HG03575 (cell line): ENCODE results near the gene NRARP.

Source experiments
- ATAC-seq: cut with Tn5 transposase; IDR thresholded peaks from one replicate; pipeline ENCODE4 v1.9.1; 2021; ENCODE audit not compliant: unreplicated experiment, insufficient number of reproducible peaks, low FRiP score; ENCODE audit errors: extremely low read depth

The NRARP gene

DNA sequence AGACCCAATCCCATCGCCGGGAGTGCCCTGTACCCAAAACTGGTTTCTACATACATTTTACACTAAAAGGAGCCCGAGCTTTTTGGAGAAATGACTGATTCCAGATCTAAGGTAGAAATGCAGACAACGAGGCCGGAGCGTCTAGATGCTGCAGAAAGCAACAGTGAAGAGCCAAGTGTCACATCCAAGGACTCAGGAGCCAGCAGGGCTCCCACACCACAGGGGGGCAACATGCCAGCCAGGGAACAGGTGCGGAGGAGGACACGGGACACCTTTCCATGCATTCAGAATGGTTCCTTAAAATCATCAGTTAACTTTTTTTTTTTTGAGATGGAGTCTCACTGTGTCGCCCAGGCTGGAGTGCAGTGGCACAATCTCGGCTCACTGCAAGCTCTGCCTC lies 23.1 kb upstream of the NRARP start:
- no peak for ATAC-seq

DNA sequence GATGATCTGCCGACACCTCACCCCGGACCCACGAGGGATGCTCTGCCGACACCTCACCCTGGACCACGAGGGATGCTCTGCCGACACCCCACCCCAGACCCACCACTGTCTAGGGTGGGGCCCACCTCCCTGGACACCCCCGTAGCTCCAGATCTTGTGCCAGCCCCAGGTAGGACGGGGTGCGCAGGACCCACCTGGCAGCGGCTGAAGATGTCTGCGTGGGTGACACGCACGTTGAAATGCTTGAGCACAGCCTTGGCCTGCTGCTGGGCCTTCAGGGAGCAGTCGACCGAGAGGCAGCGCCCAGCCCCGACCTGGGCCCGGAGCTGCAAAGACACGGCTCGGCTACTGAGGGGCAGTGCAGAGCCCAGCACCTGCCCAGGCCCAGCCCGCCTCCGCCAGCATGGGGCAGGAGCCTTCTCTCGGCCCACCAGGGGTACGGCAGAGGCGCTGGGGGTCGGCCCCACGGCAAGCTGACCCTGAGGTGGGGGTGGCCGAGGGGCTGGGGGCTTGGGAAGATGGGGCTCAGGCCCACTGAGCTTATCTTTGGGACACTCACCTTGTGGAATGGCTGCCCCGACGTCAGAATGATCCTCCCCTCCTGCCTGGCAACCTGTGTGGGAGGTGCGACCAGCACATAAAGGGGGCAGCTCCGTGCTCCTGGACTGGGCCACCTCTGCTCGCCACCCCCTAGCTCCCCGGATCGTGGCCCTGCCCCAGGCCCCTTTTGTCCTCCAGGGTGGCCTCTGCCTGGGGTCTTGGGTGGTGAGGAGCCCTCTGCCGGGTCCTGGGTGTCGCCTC lies 21.7 kb upstream of the NRARP start:
- no peak for ATAC-seq

DNA sequence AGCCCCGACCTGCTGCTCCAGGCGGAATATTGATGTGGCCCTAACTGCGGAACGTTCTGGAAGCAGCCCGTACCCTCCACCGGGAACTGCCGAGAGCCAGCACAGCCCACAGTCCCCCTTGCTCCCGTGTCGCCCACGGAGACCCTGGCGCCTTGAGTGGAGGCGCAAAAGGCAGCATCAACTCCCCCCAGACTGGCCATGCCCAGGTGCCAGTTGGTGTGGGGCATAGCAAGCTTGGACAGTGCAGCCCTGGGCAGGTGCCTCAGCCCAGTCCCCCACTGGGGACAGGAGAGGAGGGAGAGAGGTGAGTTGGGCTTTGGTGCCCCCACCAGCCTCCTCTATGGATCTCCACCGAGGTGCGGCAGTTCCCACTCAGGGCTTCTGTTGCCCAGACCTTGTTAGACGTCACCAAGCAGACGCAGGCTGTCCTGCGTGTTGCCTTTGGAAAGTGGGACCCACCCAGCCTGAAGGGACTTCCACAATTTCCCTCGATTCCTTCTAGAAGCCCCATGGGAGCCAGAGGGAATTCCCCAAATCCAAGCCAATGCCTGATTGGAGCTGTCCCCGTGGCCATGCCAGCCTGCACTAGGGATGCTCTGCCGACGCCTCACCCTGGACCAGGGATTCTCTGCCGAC lies 19.8 kb upstream of the NRARP start:
- no peak for ATAC-seq

DNA sequence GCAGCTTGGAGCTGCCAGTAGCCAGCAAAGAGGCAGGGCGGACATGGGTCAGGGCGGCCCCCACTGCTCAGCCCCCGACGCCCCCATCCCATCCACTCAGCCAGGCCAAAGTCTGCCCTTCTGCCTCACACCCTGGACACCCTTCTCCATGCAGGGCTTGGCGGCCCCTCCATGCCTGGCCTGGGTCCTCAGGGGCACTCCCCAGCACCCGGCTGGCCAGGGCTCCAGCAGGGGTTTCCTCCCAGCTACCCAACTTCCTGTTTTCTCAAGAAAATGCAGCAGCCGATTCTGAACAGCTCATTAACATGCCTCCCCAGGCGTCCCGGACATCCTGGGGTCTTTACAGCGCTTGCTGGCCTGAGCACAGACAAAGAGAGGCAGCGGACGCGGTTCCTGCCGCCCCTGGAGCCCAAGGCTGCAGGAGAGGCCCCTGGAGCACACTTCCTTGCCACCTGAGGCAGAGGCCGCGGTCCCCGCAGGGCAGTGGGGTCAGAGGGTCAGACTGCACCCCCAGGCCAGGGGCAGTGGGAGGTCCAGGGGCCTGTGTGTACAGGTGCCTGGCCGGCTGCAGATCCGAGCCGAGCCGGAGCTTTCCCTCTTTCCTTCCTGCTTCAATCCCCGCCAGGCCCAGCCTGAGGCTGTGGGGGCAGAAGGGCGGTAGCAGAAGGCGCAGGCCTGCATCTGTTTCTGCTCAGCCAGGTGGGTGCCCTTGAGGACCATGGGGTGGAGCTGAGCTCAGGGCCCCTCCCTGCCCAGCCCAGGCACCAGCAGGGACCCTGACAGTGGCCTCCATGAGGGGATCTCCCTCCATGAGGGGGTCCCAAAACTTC lies 18.7 kb upstream of the NRARP start:
- ATAC-seq = no peak

DNA sequence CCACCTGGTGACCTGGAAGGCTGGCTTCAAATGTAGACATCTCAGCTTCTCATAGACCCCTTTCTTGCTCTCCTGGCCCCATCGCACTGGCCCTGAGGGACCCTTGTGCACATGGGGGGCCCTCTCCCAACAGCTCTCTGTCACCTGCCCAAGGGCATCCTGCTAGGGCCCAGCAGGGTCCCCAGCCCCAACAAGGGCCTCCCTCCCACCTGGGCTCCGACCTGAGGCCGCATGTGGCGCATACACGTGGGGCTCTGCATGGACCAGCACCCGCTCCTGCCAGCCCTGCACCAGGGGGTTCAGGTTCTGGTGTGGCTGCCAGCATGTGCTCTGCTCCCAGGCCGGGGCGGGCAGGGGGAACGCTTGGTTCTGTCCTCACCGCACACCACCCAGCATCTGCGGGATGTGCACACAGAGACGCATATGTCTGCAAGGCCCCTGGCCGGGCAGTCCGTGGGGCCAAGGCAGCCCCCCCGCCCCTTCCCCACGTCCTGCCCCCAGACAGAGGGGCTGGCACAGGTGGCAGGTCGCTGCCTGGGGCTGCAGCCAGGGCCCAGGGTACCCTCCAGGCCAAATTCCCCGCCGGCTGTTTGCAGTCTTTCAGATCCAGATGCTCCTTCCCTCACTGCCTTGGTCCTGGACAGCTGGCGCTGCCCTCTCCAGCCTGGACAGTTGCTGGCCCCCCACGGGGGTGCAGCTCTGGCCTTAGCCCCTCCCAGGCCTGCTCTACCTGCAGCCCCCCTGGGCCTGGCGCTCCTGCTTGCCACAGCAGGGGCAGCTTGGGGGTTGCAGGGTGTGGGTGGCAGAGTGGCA lies 17.9 kb upstream of the NRARP start:
- no peak for ATAC-seq

DNA sequence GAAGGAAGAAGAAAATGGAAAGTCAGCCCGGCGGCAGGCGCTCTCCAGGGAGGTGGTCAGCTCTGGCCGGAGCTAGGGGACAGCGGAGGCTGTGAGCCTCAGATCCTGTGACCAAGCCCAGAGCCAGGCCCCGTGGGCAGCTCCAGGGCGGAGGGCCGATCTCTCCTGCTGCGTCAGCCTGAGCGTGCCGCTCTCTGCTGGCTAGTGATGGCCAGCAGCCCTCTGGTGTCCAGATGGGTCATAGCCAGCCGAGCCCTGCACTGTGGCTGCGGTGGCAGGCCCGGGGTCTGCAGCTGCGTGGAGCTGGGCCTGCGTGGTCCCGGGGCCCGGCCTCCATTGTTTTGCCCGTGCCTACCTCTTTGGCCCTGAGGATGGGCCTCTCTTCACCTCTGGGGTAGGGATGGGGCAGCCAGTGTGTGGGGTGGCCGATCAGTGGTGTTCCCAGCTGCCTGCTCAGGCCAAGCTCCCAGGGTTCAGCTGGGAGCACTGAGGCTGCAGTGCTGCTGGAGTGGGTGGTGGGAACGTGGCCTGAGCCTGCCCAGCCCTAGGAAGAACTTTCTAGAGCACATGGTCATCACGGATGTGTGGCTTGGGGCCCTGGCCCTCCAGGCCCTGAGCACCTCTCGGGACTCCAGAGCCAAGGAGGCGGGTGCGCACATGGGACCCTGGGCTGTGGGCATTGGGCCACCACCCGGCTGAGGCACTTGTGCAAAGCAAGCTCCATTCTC lies 17.1 kb upstream of the NRARP start:
- no peak for ATAC-seq

DNA sequence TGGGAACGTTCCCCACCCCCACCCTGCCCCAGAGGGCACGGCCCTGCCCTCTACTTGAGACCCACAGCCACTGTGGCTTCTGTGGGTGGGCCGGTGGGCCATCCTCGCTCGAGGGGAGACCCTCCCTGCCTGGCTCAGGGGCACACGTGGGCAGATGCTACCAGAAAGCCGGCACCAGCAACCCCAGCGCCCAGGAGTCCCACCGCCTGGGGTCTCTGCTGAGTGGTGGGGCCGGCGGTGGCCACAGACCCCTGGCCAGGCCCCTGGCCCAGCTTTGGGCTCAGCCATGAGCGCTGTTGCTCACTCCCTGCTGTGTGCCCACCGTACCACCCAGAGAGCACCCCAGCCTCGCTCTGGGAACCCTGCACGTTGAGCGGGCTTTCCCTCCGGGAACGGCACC lies 16.5 kb upstream of the NRARP start:
- no peak for ATAC-seq

DNA sequence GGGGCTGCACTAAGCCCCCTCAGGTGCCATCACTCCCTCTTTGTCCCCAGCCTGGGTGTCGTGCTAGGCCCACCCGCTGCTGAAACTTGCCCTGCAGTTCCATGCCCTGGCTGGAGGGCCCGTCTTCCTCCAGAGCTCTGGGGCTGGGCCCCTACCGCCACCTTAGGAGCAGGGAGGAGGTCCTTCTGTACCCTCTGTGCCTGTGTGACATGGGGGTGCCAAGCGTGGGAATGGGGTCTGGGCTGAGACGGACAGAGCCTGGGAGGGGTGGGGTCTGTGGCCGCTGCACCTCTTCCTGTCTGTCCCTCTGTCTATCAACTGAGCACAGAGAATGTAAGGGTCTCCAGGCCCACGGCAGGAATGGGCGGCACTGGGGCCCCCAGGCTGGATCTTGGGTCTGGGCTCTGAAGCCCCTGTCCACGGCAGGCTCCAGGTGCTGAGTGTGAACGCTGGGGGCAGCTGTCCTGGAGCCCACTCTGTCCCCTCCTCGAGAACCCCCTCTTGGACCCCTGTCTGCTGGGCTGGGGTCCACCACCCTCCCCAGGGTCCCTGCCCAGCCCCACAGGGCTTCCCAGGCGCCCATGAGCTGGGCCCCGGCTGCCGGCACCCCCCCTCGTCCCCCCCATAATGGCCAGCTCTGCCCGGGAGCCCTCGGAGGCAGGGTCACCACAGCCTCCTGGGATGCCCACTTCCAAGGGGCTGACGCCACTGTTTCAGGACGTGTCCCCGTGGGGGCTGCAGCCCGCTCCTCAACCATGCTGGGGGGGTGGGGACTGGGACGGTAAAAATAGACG lies 15.8 kb upstream of the NRARP start:
- ATAC-seq = no peak

DNA sequence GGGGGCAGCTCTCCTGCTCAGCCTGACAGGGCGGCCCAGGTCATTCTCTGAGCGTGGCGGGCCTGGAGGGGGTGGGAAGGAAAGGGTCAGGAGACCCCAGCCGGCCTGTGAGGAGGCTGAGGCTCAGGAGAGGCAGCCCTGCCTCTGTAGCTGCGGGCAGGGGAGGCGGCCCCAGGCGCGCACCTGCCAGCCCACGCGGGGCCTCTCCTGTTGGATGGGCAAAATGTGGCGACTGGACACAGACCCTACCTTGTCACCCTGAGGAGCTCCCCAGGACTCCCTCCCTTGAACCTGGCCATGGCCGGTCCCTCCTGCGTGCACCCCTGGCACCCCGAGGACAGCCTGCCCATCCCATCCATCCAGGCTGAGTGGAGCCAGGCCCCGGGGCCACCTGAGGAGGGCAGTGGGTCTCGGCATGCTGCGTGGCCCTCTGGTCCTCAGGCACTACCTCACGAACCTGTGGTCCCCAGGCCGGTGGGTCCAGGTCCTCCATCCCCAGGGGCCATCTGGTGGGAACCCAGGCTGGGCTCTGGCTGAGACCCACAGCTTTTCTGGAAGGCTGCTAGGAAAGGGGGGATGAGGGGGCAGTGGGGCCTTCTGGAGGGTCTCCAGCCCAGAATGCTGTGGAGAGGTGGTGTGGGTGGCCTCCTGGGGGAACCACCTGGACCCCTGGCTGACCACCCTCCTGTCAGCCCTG lies 15.1 kb upstream of the NRARP start:
- ATAC-seq = no peak

DNA sequence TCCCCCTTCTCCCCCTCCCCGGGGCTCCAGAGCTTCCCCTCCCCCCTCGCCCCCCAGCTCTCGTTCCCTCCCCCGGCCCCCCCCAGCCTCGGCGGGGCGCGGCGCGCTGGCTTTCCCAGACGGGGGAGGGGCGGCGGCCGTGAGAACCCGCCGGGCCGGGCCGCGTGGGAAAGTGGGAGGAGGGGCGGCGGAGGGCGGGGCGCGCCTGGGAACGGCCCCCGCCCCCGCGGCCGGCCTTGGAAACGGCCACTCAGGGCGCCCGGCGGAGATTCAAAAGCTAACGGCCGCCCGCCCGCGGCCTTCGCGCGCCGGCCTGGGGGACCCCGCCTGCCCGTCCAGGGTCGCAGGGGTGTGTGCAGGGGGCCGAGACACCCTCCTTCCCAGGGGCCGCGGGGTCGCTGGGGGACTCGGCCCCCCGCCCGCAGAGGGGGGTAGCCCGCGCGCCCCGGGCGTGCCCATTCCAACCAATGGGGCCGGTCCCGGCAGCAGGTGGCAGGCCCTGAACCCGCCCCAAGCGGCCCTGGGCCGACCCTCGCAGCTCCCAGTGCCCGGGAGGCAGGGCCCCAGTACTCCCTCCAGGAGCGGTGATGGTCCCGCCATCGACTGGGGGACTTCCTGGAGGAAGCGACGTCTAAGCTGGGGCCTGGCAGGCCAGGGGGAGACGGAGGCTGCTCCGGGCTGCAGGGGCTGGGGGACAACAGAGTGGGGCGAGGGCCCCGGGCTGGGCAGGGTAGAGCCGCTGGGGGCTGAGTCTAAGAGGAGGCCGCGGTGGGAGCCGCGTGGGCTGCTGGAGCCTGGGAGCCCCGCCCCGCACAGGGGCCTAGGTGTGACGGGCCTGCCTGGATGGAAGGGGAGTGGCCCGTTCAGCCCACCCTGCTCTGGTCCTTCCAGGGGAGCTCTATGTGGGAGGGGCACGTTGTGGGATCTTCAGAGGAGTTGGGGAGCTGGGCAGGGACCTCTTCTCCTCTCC lies 14.2 kb upstream of the NRARP start:
- ATAC-seq = no peak

DNA sequence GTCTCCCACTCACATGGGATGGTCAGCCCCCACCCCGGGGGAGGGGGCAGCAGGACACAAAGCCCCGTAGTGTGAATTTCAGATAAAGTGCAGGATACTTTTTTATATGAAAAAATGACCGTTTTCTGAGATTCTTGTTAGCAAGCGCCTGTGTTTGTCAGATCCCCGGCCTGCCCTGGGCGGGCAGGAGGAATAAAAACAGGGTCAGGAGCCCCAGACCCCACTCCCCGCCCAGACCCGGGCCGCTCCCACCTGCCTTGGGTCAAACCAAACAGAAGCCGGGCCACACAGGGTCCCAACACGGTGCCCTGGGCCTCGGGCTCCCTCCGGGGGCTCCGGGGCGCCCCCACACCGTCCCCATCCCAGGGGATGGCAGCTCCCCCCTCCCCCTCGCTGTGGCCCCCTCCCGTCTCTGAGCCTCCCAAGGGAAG lies 13.5 kb upstream of the NRARP start:
- no peak for ATAC-seq

DNA sequence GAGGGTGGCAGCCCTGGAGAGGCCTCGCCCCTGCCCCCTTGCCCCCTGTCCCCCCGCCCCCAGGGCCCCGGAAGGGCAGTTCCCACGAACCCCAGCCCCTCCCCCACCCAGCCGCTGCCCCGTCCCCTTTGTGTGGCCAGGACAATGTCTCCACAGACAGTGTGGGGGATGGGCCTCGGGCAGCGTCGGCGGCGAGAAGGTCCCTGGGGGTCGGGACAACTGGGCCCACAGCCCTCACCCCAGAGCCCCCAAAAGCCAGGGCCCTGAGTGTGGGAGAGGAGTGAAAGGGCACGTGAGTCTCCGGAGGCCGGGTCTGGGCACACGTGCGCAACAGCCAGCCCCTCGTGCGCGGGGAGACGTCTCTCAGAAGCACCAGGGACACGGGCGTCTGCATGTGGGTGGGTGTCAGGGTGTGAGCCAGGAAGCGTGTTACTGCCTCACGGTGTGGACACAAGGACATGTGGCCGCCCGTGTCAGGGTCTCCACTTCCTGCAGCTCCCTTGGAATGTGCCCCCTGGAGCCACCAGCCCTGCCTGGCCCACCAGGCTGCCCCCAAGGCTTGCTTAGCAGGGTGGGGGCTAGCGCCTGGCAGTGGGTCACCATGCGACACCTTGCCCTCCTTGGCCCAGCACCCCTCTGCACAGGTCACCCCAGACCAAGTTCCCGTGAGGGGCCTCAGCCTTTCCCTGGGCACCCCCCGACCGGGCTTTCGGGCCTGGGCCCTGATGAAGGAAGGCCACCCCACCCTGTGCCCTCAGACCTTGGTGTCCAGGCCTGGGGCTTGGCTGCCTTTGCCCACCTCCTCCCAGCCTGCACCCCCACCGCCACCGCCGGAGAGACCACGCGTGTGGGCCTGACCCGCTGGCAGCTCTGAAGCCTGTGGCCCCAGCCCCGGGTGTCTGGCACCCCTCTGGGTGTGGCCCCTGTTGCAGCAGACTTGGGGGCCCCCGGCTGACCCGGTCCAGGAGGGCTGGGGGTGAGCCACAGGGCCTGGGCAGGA lies 12.8 kb upstream of the NRARP start:
- ATAC-seq = no peak

DNA sequence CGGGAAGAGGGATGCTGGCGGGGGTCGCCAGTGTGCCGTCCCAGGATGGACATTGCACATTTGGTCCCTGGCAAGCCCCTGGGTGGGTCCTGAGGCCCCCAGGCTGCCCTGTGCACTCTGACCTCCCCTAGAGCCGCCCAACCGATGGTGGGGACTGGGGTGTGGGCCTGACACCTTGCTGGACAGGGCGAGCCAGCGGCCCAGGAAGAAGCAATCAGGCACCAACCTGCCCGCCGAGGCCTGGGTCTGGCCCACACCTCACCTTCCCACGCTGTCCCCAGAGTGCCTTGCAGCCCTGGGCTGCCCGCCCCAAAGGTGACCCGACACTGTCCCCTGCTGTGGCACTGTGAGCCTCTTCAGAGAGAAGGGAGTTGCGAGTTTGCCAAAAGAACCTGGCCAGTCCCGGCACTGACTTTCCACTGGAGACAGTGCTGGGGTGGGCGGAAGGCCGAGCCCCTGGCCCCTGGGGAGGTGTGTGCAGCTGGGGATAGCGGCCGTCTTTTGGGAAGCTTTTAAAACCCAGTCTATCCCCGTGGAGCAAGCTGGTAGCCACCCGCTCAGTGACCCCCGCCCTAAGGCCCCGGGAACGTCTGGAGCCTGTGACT lies 12.0 kb upstream of the NRARP start:
- ATAC-seq = no peak

DNA sequence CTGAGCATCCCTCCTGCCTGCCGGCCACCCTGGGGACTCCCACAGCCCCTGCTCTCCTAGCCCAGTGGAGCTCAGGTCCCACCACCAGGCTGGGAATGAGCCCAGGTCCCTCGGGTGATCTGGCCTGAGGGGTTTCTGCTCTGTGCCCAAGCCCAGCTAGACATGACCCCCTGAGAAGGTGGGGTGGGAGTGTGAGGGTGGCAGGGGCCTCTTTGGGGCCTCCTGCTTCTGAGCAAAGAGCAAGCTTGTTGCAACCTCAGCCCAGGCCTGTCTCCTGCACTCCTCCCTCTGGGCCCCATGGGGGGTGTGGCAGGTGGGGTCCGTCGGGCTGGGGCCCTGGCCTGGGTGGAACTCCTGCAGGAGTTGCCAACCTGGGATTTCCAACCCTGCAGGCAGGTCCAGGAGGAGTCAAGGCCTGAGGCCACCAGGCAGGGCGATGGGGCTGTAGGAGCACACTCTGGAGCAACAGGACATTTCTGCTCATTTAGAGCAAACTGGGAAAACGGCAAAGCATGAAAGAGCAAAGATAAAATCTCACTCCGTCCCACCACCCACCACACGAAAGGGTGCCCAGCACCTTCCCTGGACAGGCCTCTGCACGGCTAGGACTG lies 11.4 kb upstream of the NRARP start:
- ATAC-seq = no peak
